ENCODE data around the gene RGS8.

The RGS8 gene

GRCh38 chr1:182670032-182670749, 14.2 kb downstream of the RGS8 start:
- DNase-seq = no peak

GRCh38 chr1:182669266-182669665, 15.1 kb downstream of the RGS8 start:
- no peak for DNase-seq

DNA sequence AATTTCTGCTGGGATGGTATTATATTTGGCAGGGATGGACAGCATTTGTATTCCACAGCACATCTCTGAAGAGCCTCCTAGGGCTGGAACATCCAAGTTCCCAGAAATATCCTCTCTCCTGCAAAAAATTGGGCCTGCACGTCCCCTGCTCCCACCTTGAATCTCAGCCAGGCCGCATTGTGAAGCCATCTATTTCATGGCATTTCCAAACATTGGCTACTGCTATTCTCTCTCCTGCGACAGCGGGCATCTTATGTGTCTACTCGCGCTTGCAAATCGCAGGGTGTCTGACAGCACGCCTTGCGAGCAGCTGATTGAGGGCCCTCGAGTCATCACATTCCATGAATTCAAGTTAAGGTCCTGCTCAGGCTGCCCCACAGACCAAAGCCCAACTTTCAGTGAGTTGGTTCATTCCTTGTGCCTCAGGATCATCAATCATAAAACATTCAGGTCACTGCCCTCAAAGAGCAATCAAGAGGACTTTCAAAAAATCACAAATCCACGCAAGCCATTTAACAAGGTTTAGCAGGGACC, 15.8 kb downstream of the RGS8 start:
- DNase-seq = no peak

GRCh38 chr1:182667848-182668505, 16.4 kb downstream of the RGS8 start:
- no peak for DNase-seq

- no peak for DNase-seq
These were observed 17.7 kb downstream of the RGS8 start for GRCh38 chr1:182666706-182667105.

DNA sequence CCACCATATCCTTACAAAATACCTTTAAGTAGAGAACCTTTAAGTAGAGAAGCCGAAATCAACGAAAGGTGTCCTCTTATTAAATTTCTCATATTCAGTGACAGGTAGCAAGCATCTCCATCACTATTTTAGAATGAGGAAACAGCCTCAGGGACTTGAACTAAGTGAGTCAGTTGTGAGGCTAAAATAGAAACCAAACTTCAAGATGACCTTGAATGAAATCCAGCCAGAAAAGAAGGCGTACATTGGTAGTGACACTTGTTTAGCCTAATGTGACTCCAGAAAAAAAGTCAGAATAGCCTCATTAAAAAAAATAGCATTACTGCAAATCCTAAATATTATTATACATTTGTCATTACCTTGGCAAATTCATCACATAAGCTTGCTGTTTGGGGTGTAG, 20.1 kb downstream of the RGS8 start:
- DNase-seq = no peak

GRCh38 chr1:182662956-182663355, 21.4 kb downstream of the RGS8 start:
- DNase-seq = no peak

DNA sequence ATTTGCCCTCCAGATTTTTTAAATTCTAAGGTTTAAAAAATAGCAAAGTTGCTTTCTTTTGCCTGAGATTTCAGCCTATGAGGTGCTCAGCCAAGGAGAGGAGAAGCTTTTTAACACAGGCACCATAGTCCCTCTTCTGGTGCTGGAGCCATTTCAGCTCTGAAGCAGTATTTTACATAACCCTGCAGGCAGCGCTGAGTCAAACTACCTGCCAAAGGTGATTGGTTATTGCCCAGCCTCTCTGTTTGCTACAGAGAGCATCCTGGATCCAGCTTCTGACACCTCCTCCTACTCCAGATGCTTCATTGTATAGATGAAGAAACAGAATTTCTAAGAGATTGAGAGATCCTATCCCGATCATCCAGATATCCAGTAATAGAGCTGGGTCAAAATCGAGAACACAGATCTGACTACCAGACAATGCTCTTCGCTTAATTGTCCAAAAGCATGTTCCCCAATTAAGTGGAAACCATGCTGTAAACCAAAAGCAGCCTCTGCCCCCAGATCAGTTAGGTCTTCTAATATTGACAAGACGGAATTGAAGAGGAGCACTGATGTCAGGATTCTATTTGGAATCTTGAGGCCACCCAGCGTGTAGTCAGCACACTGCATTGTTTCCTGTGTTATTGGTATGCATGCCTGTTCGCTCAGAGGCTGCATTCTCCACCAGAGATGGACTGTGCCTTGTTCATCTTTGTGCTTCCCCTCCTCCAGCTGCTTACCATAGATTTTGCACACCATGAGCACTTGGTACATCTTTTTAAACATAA, 22.1 kb downstream of the RGS8 start:
- no peak for DNase-seq

- no peak for DNase-seq
These were observed 26.3 kb downstream of the RGS8 start for GRCh38 chr1:182658055-182658454.

DNA sequence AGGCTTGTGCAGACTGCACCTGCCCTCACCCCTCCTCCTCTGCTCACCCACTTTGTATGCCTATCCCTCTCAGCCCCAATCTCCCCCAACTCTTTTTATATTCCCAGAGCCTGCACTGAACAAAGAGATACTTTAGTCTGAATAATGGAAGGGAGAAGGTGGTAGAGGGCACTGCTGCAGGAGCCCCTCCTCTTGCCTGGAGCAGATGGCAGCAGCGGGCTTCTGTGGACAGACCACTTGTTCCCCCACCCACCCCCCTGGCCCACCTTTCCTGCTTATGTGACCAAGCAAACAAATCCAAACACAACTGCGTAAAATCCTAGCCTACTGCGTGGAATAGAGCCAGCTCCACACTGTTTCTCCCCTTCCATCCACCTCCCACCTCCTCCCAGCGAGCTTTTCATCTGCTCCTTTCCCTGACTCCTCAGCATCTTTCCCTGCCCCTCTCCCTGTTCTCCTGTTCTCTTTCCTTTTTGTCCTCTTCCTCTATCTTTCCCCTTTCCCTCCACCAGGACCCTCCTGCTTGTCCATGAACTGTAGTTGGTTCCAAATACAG, 27.5 kb downstream of the RGS8 start:
- DNase-seq = no peak

GRCh38 chr1:182653986-182654385, 30.4 kb downstream of the RGS8 start:
- no peak for DNase-seq

DNA sequence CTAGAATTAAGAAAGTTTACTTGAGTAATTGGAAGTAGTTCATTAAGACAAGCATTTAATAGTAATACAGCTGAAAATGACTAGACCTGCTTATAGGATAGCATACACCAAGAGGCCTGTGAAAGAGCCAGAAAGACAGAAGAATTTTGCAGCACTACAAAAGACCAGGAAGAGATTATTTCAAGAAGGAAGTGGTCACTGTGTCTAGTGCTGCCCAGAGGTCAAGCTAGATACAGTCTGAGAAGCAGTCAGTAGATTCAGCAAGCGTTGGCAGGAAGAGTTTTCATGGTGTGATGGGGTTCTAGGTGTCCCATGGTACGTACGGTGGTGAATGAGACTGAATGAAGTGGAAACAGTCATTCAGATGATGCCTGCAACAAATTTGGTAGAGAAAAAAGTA, 31.5 kb downstream of the RGS8 start:
- no peak for DNase-seq

DNA sequence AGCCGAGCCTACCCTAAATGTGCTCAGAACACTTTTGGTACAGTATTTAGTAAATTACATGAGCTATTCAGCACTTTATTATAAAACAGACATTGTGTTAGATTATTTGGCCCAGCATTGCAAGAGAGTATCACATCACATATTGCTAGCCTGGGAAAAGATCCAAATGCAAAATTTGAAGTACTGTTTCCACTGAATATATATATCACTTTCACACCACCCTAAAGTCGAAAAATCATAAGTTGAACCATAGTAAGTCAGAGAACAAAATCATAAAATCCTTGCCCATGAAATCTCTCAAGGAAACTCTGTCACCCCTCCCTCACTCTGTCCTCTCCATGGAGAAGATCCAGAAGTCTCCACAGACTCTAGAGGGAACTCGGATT, 33.1 kb downstream of the RGS8 start:
- no peak for DNase-seq

- no peak for DNase-seq
These were observed 33.6 kb downstream of the RGS8 start for GRCh38 chr1:182650678-182651338.

DNA sequence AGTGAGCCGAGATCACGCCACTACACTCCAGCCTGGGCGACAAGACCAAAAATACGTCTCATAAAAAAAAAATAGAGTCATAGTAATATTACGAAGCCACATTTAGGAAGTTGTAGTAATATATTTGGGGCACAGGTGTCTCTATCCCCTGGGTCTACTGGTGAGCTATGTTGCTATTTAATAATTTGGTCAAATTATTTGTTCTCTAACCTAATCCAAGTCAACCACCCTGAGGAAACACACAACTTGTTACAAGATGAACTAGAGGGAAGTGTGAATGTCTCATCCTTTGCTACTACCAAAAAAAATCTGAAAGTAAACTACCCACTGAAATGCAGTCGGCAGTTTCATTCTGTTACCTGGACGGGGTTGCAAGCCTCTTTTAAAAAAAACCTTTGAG, 35.3 kb downstream of the RGS8 start:
- no peak for DNase-seq

GRCh38 chr1:182646739-182647138, 37.6 kb downstream of the RGS8 start:
- no peak for DNase-seq

GRCh38 chr1:182644886-182645285, 39.5 kb downstream of the RGS8 start:
- DNase-seq = no peak

DNA sequence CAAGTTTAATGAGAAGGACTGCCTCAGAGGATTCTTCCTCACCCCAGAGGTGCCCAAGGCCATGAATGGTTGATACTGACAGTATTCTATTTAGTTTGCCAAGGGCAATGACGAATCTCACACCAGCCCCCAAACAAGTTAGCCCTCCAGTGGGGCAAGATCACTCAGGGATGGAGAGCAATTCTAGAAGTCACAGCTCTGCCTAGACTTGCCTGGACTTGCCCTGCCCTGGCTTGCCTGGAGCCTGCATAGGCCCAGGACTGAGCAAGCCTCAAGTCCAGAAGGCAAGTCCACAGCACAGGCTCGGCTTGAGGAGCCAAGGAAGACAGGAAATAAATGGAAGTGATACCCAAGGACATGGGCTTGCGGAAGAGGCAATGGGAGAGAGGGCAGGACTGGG, 40.7 kb downstream of the RGS8 start:
- DNase-seq = no peak

DNA sequence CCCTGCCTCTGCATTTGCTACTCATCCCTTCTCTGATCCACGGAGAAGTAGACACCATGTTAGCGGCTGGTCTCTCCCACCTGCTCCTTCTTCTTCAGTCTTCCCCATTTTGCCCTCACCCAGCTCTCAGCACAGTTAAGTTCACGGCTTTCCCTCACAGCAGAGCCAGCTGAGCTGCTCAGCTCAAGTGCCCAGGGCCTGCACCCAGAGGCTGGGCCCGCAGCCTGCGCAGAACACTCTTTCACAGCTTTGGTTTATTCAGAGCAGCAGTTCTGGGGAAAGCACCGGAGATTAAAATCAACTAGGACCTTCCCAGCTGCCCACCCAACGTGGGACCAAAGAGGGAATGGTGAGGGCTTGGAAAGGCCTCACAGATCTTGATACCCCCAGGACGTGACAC, 41.9 kb downstream of the RGS8 start:
- no peak for DNase-seq

DNA sequence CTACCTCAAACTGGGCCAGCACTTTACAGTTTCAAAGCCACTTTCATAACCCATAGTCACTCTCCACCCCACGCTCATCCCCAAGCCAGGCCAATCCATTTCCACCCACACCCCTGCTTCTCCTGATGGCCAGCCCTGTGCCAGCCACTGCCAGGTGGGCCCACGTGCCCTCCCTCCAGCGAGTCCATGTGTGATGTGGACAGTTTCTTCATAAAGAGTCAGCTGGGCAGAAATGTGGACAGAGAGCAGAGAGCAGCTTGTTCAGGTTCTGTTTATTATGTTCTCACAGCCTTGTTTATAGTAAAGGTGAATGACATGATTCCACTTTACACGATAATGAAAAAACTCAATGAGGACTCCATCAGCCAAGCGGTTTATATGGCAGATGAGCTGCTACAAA, 42.8 kb downstream of the RGS8 start:
- DNase-seq = no peak

GRCh38 chr1:182639330-182639729, 45.1 kb downstream of the RGS8 start:
- DNase-seq = no peak

GRCh38 chr1:182637769-182638168, 46.6 kb downstream of the RGS8 start:
- DNase-seq = no peak

DNA sequence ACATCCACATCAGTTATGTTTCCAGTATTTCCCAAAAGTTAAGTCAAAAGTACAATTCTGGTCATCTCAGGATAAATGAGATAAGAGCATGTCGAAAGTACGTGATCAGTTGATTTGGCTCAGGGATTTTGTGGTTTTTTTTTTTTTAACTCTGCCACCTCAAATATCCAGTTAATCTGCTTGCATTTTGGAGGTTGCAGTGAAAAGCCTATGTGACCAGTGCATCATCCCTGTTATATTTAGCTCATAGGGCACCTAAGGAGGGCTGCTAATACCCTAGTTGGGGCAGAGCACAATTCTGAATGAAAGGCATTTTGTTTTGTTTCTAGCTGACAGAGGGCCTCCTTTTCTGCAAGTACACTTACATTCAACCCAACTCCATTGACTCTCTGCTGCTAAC, 48.5 kb downstream of the RGS8 start:
- DNase-seq = no peak

All from CD4-positive, alpha-beta T cell treated with Interleukin-17A for 1 hour (primary cell).